Keratinocyte (primary cell): ENCODE data around the gene SPATA20.

Experiments
- EZH2 ChIP-seq: IDR thresholded peaks from one replicate; pipeline ENCODE4 v1.6.1; 2012; ENCODE audit warnings: inconsistent platforms, mild to moderate bottlenecking, low read length, moderate library complexity
- TF ChIP-seq, protein P1 (sequence below), 3 experiments: IDR thresholded peaks in 1 of 3; conservative IDR thresholded peaks in 1 of 3; optimal IDR thresholded peaks in 1 of 3; 2 replicates in 2 of 3; 3 replicates in 1 of 3; pipeline versions ENCODE3 to v1.5.1; 2011; ENCODE audit warnings: low read length in 3 of 3, mild to moderate bottlenecking in 3 of 3, moderate library complexity in 2 of 3, control low read depth in 1 of 3, inconsistent platforms in 1 of 3; ENCODE audit not compliant: insufficient read depth in 2 of 3; ENCODE audit errors: extremely low read depth in 1 of 3

DNA sequence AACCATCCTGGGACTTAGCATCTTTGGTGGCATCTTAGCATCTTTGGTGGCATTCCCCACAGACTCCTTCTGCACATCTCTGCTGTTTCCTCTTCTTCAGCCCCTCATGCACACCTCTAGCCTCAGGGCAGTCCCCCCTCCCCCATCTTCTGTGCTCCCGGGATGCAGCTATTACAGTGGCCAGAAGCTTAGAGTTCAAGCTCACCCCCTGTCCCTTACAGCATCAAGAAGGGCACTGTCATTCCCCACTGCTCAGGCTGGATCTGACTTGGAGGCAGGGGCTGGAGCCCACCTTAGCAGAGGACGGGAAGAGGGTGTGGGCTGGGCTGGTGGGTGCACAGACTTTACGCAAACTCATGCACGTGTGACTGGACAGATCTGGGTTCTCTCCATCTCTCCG, 13.8 kb upstream of the SPATA20 start:
- TF ChIP-seq, protein P1, sequence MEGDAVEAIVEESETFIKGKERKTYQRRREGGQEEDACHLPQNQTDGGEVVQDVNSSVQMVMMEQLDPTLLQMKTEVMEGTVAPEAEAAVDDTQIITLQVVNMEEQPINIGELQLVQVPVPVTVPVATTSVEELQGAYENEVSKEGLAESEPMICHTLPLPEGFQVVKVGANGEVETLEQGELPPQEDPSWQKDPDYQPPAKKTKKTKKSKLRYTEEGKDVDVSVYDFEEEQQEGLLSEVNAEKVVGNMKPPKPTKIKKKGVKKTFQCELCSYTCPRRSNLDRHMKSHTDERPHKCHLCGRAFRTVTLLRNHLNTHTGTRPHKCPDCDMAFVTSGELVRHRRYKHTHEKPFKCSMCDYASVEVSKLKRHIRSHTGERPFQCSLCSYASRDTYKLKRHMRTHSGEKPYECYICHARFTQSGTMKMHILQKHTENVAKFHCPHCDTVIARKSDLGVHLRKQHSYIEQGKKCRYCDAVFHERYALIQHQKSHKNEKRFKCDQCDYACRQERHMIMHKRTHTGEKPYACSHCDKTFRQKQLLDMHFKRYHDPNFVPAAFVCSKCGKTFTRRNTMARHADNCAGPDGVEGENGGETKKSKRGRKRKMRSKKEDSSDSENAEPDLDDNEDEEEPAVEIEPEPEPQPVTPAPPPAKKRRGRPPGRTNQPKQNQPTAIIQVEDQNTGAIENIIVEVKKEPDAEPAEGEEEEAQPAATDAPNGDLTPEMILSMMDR (optimal IDR thresholded peaks at IDR 0.05 in 1 of 3, IDR thresholded peaks at IDR 0.05 in 1 of 3, conservative IDR thresholded peaks at IDR 0.05 in 1 of 3; ENCODE audit: extremely low read depth in 1 of 3, insufficient read depth in 2 of 3, low read length in 3 of 3), result no peak
- no peak for TF ChIP-seq EZH2
